K562 (cell line): ENCODE measurements around the gene C2orf72. TPM values are rescaled to one million over a fixed set of nuclear protein-coding genes. Genes with fewer than 3 reads are reported as not detected.

Experiments used
- ATAC-seq: fragments of 200-7000 bp; cut with Tn5 transposase; 3 replicates; pipeline ENCODE4 v1.9.1; 2020; ENCODE audit warnings: moderate library complexity
- BruUV-seq: library from RNA; stranded (reverse); fragments of 400-500 nt; replicated peaks from 2 replicates; lab custom pipeline; 2021; lab: Mats Ljungman, UMichigan
- CTCF ChIA-PET: fragments of 300-600 bp; formaldehyde crosslinking; extraction: SDS; loops from one replicate; lab custom pipeline; 2021; ENCODE audit warnings: low intra/inter-chr PET ratio; lab: Yijun Ruan, JAX
- POLR2A ChIA-PET: fragments of 300-600, 350-650 bp; sonication (Branson Sonifier 250); formaldehyde crosslinking; extraction: SDS; loops from one replicate; lab custom pipeline; 2021; ENCODE audit warnings: antibody characterized with exemption, inconsistent platforms; lab: Yijun Ruan, JAX
- DNase-seq, 4 experiments: peaks; one replicate each; pipeline versions ENCODE4 v3.0.0 to v3.0.0-alpha.2; 2011 to 2018; ENCODE audit warnings: low spot score in 3 of 4, mixed read lengths in 3 of 4; ENCODE audit errors: extremely low read depth in 1 of 4
- FAIRE-seq: peaks from 2 replicates; lab custom pipeline; 2011; peaks lifted over from hg19 to GRCh38; lab: Jason Lieb, UNC
- H2AFZ ChIP-seq: 2 replicates; pipeline ENCODE4 v1.6.0; 2011; ENCODE audit warnings: low read depth, low read length, control low read depth, inconsistent platforms
- H3K27ac ChIP-seq: fragments of 200-600 bp; 3 replicates; pipeline ENCODE4 v1.8.0; 2011; ENCODE audit warnings: low read depth, mild to moderate bottlenecking, control low read depth, inconsistent platforms, low read length, moderate library complexity, mixed read lengths; ENCODE audit errors: extremely low read depth
- H3K27me3 ChIP-seq, 2 experiments: fragments of 300-600 bp in 1 of 2; 2 replicates in 1 of 2; 3 replicates in 1 of 2; pipeline versions ENCODE4 v1.6.0 to v1.8.0; 2011; ENCODE audit warnings: inconsistent platforms in 2 of 2, low read length in 2 of 2, mild to moderate bottlenecking in 1 of 2, mixed read lengths in 1 of 2, moderate library complexity in 1 of 2; ENCODE audit not compliant: control insufficient read depth in 2 of 2, insufficient read depth in 2 of 2
- H3K36me3 ChIP-seq: fragments of 300-600 bp; 3 replicates; pipeline ENCODE4 v1.8.0; 2011; ENCODE audit warnings: mild to moderate bottlenecking, low read length, inconsistent platforms; ENCODE audit not compliant: control insufficient read depth, insufficient read depth
- H3K4me1 ChIP-seq, 2 experiments: fragments of 200-600 bp in 1 of 2; replicated peaks in 1 of 2; 2 replicates in 1 of 2; 3 replicates in 1 of 2; pipeline versions ENCODE4 v1.5.1 to v1.8.0; 2011; ENCODE audit warnings: inconsistent platforms in 2 of 2, low read length in 2 of 2, mild to moderate bottlenecking in 1 of 2, mixed read lengths in 1 of 2, moderate library complexity in 1 of 2; ENCODE audit not compliant: control insufficient read depth in 2 of 2, insufficient read depth in 2 of 2
- H3K4me2 ChIP-seq: 2 replicates; pipeline ENCODE4 v1.6.1; 2011; ENCODE audit warnings: low read length, control low read depth, inconsistent platforms, mixed read lengths; ENCODE audit not compliant: insufficient read depth
- H3K4me3 ChIP-seq: fragments of 200-600 bp; sonication (generic), shearing (Covaris generic); 2 replicates; pipeline ENCODE4 v1.5.1; 2016; ENCODE audit warnings: control low read depth, inconsistent platforms
- H3K79me2 ChIP-seq: fragments of 200-600 bp; 3 replicates; pipeline ENCODE4 v1.8.0; 2011; ENCODE audit warnings: low read length, inconsistent platforms; ENCODE audit not compliant: control insufficient read depth, insufficient read depth
- H3K9ac ChIP-seq, 2 experiments: 2 replicates each; pipeline versions ENCODE4 v1.6.0 to v1.6.1; 2011; ENCODE audit warnings: low read depth in 2 of 2, low read length in 2 of 2, control low read depth in 1 of 2, inconsistent platforms in 1 of 2, mild to moderate bottlenecking in 1 of 2, mixed read lengths in 1 of 2; ENCODE audit not compliant: insufficient read depth in 1 of 2
- H3K9me1 ChIP-seq: one replicate; pipeline ENCODE4 v1.6.0; 2011; ENCODE audit warnings: inconsistent platforms, mild to moderate bottlenecking, low read length, moderate library complexity; ENCODE audit not compliant: control insufficient read depth, insufficient read depth
- H3K9me3 ChIP-seq: replicated peaks from 2 replicates; pipeline ENCODE4 v1.5.1; 2011; ENCODE audit warnings: low read depth, low read length, inconsistent platforms; ENCODE audit not compliant: control insufficient read depth, insufficient read depth
- H4K20me1 ChIP-seq: replicated peaks from 2 replicates; pipeline ENCODE4 v1.6.1; 2011; ENCODE audit warnings: low read length, inconsistent platforms, mixed read lengths; ENCODE audit not compliant: control insufficient read depth, insufficient read depth
- ETS2 ChIP-seq: IDR thresholded peaks from 2 replicates; pipeline ENCODE4 v1.6.1; 2016; ENCODE audit warnings: borderline replicate concordance, missing genetic modification characterization, mild to moderate bottlenecking, moderate library complexity, missing compliant biosample characterization; ENCODE audit not compliant: poor library complexity, severe bottlenecking
- ETV5 ChIP-seq: sonication (generic); formaldehyde crosslinking; IDR thresholded peaks from 2 replicates; pipeline ENCODE4 v1.4.0; 2020; ENCODE audit warnings: low read depth, mild to moderate bottlenecking, missing genetic modification reagents
- GTF2E2 ChIP-seq: fragments of 200-800 bp; sonication (Bioruptor generic); IDR thresholded peaks from 2 replicates; pipeline ENCODE4 v1.6.1; 2016; ENCODE audit warnings: missing genetic modification characterization, missing compliant biosample characterization
- HCFC1 ChIP-seq: IDR thresholded peaks from 2 replicates; pipeline ENCODE4 v1.6.1; 2012; ENCODE audit warnings: low read depth, low read length, improper control_type of control experiment
- POLR2AphosphoS5 ChIP-seq: IDR thresholded peaks from 2 replicates; pipeline ENCODE4 v1.6.1; 2011; ENCODE audit warnings: mild to moderate bottlenecking, low read depth, low read length, moderate library complexity; ENCODE audit not compliant: control insufficient read depth, insufficient read depth
- SETDB1 ChIP-seq: IDR thresholded peaks from one replicate; pipeline ENCODE4 v1.6.1; 2012; ENCODE audit warnings: low read length, control low read depth, inconsistent platforms
- ZNF224 ChIP-seq: sonication (generic); formaldehyde crosslinking; IDR thresholded peaks from 2 replicates; pipeline ENCODE4 v1.8.0; 2022; ENCODE audit warnings: mild to moderate bottlenecking, missing genetic modification reagents
- WGBS: fragments of 100-300 bp; shearing (Covaris generic); methylation state at CpG from one replicate; pipeline ENCODE4 v1.1.6; 2016; ENCODE audit warnings: low coverage, mixed read lengths; ENCODE audit not compliant: insufficient coverage; ENCODE audit errors: missing lambda C conversion rate; 5-methylcytosine and 5-hydroxymethylcytosine counted together
- in situ Hi-C: fragments of 300-500 bp; cut with MboI; formaldehyde crosslinking; loops from 4 replicates; pipeline ENCODE4 v1.15.0; 2018; ENCODE audit warnings: inconsistent platforms, mixed read lengths
- intact Hi-C: fragments of 100-400 bp; cut with micrococcal nuclease; formaldehyde crosslinking; loops from 2 replicates; pipeline ENCODE4 v1.14.2; 2022
- polyA plus RNA-seq, 8 experiments: library from polyadenylated mRNA; depleted of rRNA in 4 of 8; stranded (reverse) in 5 of 8; unstranded in 3 of 8; fragments of >200 nt; fragmentation: Nextera tagmentation in 2 of 8; fragmentation: Illumina TruSeq in 1 of 8; extraction: Ambion mirVana in 2 of 8; extraction: Trizol in 1 of 8; gene quantifications; 2 replicates each; pipeline versions ENCODE4 v1.2.1 to v1.2.3, GENCODE V29; 2011 to 2014; ENCODE audit warnings: inconsistent platforms in 1 of 8, missing spikeins in 1 of 8
- total RNA-seq, 7 experiments: library from RNA; depleted of rRNA in 6 of 7; stranded (reverse); fragments of >200 nt in 6 of 7; fragmentation: Illumina TruSeq in 2 of 7; extraction: Trizol in 2 of 7; gene quantifications; 2 replicates each; pipeline versions ENCODE4 v1.2.1 to v1.2.3, GENCODE V29; 2011 to 2021; ENCODE audit warnings: low replicate concordance in 1 of 7
- TF ChIP-seq, protein P1 (sequence below): conservative IDR thresholded peaks from 2 replicates; pipeline ENCODE4 v1.6.1; 2011; ENCODE audit warnings: low read depth, mild to moderate bottlenecking, low read length; ENCODE audit not compliant: control insufficient read depth
- TF ChIP-seq, protein P2 (sequence below), 2 experiments: fragments of 450-650 bp in 1 of 2; sonication (generic) in 1 of 2; formaldehyde crosslinking in 1 of 2; IDR thresholded peaks; 2 replicates each; pipeline versions ENCODE4 v1.7.1 to v1.9.0; 2016 to 2022; ENCODE audit warnings: inconsistent platforms in 1 of 2, mild to moderate bottlenecking in 1 of 2, missing genetic modification reagents in 1 of 2

Gene C2orf72
- total and polyA plus RNA-seq, 9 of the 15 experiments (the other 6 are each of a cell fraction or from before 2014, with no cell fraction given): 0.08 to 0.18 (median 0.11) TPM; not detected in 6

DNA sequence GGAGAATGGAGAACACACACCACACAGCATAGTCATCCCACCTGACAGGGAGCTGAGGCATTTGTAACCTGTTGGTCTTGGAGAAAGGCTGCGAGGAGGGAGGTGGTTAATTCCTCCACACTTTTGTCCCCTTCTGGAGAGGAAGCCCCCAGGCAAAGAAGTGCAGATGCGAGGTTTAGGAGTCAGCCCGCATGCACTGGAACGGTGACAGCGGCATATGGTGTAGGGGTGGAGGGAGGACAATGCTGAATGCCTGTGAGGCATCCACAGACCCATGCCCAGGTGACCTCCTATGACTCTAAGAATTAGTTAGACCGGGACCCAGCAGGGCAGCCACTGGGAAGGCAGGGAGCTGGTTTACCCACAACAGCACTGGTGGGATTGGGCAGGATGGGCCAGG lies 29.2 kb upstream of the C2orf72 start (continued):
- TF ChIP-seq POLR2AphosphoS5 (no peak), ZNF224 (CRISPR knock-in tag) (no peak)
- TF ChIP-seq, all 486 proteins: peak for 0

DNA sequence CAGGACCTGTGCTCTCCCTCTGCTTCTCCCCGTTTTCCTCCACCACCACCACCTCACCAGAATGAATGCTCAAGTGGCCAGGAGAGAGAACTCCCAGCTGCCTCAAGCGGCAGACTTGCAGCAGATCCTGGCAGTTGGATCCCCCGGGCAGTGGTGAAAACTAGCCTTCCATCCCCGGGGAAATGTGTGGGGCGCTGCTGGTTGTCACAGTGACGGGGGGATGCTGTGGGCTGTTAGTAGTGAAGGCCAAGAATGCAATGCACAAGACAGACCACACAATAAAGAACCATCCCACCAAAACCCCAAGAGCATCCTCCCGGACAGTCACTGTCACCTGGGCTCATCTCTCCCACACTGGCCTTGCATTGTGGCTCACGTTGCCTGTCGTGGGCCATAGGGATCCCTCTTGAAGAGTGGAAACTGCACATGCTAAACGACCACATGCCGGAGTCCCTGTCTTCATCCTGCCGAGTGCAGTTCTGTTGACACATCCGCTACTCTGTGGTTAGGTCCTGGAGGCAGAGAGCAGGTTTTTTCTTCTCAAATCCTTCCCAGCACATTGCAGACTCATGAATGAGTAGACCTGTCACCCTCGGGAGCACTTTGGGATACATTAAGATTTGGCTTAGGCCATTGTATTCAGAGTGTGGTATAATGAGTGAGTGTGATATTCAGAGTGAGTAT lies 27.9 kb upstream of the C2orf72 start:
- Histone ChIP-seq H3K79me2 (no peaks in the 10 kb centered on the region), H3K9me3 (no peaks in the 10 kb centered on the region), H3K9me1 (no peaks in the 10 kb centered on the region), H3K36me3 (no peaks in the 10 kb centered on the region), H3K4me1 (no peaks in the 10 kb centered on the region), H3K27me3 (peaks cover 10 to 27% of the 10 kb centered on the region in 2 experiments; a peak in 3 of 5 replicates), H2AFZ (no peak overlapping the region), H4K20me1 (no peaks in the 10 kb centered on the region; the same call in 1 of the 2 replicates), H3K4me3 (no peak overlapping the region), H3K9ac (no peak overlapping the region), H3K27ac (no peak overlapping the region), H3K4me2 (no peak overlapping the region)
- ChIA-PET CTCF (no interaction called here), POLR2A (no interaction called here)
- intact Hi-C loops: no loop called here
- BruUV-seq: no TSS peak
- ATAC-seq: no peak
- in situ Hi-C loops: no loop called here
- 0% methylated on average over 13 of the region's 14 CpGs for WGBS
- no peak for DNase-seq
- FAIRE-seq: no peak
- TF ChIP-seq GTF2E2 (tag): no peak
- no peak for TF ChIP-seq ETV5 (CRISPR knock-in tag)
- TF ChIP-seq SETDB1: no peak
- TF ChIP-seq HCFC1: no peak
- TF ChIP-seq, protein P1, sequence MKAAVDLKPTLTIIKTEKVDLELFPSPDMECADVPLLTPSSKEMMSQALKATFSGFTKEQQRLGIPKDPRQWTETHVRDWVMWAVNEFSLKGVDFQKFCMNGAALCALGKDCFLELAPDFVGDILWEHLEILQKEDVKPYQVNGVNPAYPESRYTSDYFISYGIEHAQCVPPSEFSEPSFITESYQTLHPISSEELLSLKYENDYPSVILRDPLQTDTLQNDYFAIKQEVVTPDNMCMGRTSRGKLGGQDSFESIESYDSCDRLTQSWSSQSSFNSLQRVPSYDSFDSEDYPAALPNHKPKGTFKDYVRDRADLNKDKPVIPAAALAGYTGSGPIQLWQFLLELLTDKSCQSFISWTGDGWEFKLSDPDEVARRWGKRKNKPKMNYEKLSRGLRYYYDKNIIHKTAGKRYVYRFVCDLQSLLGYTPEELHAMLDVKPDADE: no peak
- TF ChIP-seq, protein P2, sequence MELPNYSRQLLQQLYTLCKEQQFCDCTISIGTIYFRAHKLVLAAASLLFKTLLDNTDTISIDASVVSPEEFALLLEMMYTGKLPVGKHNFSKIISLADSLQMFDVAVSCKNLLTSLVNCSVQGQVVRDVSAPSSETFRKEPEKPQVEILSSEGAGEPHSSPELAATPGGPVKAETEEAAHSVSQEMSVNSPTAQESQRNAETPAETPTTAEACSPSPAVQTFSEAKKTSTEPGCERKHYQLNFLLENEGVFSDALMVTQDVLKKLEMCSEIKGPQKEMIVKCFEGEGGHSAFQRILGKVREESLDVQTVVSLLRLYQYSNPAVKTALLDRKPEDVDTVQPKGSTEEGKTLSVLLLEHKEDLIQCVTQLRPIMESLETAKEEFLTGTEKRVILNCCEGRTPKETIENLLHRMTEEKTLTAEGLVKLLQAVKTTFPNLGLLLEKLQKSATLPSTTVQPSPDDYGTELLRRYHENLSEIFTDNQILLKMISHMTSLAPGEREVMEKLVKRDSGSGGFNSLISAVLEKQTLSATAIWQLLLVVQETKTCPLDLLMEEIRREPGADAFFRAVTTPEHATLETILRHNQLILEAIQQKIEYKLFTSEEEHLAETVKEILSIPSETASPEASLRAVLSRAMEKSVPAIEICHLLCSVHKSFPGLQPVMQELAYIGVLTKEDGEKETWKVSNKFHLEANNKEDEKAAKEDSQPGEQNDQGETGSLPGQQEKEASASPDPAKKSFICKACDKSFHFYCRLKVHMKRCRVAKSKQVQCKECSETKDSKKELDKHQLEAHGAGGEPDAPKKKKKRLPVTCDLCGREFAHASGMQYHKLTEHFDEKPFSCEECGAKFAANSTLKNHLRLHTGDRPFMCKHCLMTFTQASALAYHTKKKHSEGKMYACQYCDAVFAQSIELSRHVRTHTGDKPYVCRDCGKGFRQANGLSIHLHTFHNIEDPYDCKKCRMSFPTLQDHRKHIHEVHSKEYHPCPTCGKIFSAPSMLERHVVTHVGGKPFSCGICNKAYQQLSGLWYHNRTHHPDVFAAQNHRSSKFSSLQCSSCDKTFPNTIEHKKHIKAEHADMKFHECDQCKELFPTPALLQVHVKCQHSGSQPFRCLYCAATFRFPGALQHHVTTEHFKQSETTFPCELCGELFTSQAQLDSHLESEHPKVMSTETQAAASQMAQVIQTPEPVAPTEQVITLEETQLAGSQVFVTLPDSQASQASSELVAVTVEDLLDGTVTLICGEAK (IDR thresholded peaks at IDR 0.05): no peak
- TF ChIP-seq, protein P2 (CRISPR knock-in tag; IDR thresholded peaks at IDR 0.05): no peak
- TF ChIP-seq ETS2 (tag): no peak
